GM21390 (cell line): ENCODE measurements around the gene SIGLEC12.
"Not testable (repeated sequence)": the region's sequence is repeated elsewhere in the genome, so short reads cannot be mapped to it uniquely, and the experiment has no call there.

Experiments used
- ATAC-seq: cut with Tn5 transposase; IDR thresholded peaks from one replicate; pipeline ENCODE4 v1.9.1; 2021; ENCODE audit not compliant: unreplicated experiment

Gene SIGLEC12

DNA sequence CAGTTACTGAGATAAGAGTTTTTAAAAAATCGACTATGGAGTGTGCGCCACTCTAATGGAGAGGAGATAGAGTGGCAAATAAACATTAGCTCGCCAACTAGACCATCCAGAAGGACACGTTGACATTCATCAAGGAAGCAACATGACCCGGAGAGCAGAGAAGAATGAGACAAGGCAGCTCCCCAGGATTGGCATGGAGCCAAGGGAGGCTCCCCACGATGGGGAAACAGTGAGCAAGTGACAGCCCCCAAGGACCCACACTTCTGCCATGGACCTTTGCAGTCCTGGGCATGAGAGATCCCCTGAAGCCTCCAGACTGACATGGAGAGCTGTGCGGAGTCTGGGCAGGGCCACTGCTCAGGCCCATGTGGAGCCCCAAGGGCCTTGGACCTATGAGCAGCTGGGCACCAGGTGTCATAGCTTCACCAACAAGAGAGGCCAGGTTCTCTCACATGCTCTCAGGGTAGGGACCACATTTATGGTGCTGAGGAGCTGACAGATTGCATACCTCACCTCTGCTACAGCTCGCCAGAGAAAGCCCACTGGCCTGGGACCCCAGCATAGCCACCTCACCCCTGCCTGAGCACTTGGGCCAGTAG is 23.2 kb upstream of the SIGLEC12 start:
- no peak for ATAC-seq

DNA sequence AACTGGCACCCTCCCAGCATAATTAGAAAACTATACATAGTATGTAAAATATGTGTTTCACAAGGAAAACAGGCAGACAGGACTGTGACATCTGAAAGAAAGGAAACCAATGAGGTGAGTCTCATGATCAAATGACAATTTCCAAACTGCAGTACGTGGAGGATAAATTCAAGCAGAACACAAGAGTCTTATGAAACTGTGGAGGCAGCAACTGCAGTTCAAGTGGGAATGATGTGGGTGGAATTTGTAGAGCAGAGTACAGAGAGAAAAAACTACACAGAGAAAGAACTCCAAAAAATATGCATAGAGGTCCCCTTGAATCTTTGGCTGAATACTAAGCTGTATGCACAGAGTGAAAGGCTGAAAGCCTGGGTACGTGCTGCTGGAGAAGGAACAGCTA is 20.2 kb upstream of the SIGLEC12 start:
- ATAC-seq = no peak

DNA sequence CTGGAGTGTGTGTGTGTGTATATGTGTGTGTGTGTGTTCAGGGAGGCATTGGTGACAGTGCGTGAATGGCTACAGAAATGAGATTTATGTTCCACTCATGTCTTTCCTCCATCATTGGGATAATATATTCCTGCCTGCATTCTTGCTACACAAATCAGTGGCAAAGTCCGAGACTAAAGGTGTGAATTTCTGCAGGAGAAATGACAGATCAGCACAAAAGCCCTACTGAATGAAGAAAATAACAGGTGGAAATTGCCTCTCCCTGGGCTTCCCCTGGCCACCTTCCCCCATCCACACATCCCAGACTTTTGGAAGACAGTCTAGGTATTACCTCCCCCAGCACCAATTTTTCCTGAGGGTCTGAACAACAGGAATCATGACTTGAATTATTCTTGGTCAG is 19.8 kb upstream of the SIGLEC12 start:
- no peak for ATAC-seq

DNA sequence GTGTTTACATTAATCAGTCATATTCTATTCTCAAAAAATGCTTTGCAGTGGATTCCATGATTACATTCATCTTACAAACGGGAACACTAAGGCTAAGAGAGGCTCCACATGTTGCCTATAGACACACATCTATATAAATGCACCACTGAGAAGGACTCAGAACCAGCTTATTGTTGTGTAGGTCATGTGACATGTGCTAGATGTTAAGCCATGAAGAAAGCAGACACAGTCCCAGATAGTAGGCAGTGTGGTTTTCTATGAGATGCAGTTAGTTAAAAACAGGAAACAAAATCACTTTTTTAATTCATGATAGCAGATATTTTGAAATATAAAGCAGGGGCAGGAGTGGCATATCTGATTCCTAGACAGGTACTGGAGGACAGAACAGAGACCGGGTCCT is 19.1 kb upstream of the SIGLEC12 start:
- ATAC-seq = no peak

DNA sequence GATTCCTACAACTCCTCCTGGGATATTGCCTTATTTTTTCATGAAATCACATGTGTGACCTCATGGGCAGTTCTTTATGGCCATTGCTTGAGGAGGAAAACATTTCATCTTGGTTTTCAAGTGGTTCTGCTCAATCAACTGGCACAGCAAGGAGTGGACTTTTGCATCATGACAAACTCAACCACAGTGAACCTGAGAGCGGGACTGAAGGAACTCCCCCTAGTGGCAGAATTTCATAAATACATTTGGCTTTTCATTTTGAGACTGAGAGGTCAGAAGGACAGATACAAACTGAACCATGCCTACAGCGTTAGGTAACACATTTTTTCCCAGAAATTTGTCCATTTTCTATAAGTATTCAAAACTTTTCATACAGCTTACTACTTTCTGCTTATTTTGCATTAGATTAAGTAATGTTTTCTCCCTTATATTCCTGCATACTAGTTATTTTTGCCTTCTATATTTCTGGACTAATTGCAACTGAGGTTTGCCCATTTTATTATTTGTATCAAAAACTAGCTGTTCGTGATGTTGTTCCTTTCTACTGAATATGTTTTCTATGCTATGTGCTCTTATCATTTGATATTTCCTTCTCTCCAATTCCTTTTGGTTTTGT is 13.4 kb upstream of the SIGLEC12 start:
- ATAC-seq = no peak

DNA sequence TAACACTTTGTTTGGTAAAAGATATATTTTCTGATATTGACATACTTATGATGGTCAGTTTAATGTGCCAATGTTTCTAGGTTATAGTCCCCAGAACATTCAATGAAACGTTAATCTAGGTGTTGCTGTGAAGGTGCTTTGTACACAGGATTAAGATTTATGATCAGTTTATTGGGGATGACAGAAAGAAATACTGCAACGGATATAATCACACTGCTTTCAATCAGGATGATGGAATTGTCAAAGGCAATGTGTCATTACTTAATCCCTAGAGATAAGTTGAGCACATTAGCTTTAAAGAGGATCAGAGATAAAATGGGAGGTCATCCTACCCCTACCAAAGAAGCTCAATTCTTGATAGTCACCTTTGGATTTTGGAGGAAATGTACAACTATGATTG is 12.4 kb upstream of the SIGLEC12 start:
- ATAC-seq = no peak

DNA sequence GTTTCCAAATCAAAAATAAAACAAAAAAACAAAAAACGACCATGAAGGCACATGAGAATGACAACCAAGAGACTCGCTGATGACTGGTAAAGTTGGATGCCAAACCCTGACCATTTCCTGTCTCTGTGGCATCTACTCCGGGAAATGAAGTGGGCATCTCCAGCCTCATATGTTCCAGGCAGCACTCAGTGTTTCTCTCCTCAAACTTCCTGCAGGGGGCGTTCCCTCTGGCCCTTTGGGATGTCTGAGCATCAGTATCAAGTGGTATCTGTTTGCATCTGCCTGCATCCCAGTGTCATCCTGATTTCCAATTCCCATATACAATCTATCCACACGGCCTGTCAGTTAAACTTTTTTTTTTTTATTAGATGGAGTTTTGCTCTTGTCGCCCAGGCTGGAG is 9.8 kb upstream of the SIGLEC12 start:
- ATAC-seq = no peak

DNA sequence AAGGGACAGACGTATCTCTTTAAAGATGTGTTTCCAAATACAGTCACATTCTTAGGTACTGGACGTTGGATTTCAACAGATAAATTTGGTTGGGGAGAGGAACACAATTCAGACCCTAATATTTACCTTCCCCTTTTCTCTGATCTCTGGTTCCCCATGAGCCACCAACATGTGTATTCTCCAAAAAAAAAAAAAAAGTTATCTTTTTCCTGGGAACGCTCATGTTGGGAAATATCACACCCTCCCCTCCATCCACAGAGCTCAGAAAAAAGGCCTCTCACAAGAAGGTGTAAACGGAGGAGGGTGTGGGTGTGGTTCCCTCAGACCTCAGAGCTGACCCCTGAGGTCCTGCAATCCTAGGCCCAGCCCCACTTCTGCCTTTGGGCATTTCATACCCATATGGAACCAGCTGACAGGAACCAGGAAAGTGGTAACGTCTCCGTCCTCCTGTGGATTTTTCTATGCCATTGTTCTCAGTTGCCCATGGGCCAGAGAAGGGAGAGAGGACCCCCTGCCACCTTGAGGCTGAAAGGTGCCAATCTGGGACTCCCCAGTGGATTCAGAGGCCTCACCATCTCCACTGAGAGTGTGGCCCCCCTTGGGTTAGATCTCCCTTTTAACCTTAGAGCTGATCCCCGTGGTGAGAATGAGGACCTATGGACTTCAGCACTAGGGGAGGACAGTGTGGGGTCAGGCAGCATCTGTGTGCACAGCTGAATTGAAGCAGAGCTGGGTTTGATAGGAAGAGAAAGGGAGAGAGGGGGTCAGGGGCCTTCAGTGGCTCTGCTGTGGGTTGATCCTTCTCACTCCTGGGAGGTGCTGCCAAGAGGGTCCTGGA is 8.4 kb upstream of the SIGLEC12 start:
- ATAC-seq = no peak

DNA sequence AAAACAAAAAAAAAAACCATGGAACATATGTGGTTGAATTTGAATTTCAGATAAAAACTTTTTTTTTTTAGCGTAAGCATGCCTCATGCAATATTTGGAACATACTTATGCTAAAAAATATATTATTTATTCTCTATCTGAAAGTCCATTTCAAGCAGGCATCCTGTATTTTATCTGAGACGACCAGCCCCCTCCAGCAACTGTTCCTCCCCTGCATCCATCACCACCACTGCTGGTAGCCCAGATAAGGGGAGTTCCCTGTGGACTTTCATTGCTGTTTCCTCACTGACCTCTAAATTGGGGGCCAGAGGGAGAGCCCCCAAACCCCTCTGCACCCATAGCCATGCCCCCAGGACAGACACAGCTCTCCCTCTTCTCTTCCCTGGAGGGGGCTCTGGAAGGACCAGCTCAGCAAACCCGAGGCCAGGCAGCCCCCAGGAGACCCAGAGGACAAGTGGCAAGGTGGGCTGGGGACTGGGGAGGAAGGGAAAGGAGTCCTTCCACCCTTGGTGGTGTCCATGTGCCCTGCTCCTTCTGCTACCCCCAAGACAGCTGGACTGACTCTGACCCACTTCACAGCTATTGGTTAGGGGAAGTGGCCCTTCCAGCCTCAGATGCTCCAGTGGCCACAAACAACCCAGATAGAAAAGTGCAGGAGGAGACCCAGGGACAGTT is 6.6 kb upstream of the SIGLEC12 start:
- no peak for ATAC-seq

DNA sequence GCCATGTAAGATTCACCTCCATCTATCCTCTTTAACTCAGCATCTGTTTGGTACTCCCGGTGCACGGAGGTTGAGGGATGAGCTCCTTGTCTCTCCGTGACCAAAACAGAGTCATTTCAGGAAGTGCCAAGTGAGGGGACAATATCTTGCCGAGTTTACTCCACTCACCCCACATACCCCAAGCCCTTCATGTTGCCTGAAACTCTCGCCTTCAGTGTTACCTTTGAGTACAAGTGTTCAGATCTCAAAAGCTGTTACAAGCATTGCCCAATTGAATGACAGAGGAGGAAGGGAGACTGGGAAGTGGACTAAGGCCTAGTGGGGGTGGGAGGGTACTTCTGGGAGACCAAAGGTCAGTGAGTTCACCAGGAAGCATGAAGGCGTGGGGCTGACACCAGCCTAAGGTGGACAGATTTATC is 6.0 kb upstream of the SIGLEC12 start:
- ATAC-seq = no peak

DNA sequence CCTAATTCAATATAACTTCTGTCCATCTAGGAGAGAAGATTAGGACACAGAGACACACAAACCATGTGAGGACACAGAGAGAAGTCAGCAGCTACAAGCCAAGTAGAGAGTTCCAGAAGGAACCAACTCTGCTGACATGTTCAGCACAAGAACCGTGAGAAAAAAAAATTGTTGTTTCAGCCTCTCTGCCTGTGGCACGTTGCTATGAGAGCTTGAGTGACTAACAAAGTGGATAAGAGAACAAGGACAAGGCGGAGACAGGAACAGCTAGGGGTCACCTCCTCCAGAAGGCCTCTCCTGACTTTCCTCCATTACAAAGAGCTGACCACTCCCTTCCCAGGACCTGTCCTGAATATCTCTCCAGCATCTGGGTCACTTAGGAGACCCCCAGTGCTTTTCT is 5.6 kb upstream of the SIGLEC12 start:
- ATAC-seq = no peak

DNA sequence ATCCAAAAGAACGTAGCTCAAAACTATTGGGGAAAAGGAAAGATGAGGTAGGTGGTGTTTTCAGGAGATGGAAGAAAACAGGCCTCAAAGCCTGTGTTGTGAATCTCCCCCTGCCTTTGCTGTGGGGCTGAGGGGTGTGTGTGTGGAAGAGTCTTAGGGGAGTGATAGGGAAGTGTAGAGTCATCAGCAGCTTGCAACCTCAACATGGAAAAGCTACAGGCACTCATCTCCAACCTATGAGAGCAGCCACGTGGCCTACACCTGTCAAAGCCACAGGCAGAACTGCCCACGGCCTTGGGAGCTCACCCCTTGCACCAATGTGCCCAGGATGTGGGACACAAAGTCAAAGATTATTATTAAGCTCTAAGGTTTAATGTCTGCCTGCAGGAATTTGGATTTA is 4.3 kb upstream of the SIGLEC12 start:
- ATAC-seq = no peak

DNA sequence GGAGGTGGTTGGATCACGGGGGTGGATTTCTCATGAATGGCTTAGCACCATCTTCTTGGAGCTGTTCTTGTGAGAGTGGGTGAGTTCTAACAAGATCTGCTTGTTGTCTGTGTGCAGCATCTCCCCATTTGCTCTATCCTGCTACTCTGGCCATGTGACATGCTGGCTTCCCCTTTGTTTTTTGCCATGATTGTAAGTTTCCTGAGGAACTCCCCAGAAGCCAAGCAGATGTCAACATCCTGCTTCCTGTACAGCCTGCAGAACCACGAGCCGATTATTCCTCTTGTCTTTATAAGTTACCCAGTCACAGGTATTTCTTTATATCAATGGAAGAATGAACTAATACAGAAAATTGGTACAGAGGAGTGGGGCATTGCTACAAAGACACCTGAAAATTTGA is 2.3 kb upstream of the SIGLEC12 start:
- no peak for ATAC-seq

DNA sequence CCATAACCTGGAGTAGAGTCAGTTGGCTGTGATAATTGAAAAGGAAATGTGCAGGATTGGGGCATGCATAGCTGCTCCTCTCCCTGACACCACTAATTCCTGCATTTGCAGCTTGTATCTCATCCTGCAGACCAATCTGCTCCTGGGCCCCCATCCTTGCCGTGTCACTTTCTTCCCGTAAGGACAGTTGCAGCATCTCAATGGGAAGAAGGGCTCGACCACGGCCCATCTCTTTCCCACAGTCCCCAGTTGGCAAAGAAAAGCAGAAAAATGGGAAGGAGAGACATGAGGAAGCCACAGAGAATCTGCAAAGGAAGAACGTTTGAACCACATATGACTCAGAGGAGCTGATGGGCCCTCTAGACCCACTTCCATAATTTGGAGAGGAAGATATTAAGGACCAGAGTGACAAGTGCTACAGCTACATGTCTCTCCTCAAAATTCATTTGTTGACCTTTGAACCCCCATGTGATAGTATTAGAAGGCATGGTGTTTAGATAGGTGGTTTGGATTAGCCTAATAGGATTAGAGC is 1.8 kb upstream of the SIGLEC12 start:
- no peak for ATAC-seq

DNA sequence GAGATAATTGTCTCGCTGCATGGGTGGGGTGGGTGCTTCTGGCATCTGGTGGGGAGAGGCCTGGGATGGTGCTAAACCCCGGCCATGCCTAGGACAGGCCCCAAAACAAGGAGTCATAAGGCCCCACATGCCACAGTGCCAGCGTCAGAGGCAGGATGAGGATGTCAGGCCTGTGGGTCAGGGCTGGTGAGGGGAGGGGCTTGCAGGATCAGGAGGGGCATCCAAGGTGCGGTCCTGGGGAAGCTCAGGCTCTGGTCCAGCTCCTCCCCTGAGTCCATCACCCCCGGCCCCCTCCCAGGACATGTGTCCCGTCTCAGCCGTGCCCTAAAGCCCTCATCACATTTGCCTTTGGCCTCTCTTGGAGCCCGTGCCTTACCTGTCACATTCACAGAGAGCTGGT is 669 bp downstream of the SIGLEC12 start:
- ATAC-seq = not testable (repeated sequence)

DNA sequence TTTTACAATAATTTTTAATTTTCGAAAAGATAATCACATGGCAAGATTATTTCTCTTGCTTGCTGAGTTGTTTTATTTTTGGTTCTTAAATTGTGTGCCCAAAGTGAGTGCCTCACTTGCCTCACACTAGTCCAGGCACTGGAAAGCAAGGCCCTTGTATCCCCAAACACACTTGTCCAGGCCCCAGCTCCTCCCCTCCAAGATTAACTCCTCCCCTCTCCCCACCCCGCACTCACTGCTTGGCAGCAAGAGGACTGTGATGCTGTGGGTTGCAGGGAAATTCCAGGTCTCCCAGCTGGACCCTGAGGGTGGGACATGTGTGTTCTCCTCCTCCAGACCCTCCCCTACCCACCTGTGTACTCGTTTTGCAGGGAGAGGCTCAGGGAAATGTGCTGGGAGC is 3.9 kb downstream of the SIGLEC12 start:
- ATAC-seq = no peak

DNA sequence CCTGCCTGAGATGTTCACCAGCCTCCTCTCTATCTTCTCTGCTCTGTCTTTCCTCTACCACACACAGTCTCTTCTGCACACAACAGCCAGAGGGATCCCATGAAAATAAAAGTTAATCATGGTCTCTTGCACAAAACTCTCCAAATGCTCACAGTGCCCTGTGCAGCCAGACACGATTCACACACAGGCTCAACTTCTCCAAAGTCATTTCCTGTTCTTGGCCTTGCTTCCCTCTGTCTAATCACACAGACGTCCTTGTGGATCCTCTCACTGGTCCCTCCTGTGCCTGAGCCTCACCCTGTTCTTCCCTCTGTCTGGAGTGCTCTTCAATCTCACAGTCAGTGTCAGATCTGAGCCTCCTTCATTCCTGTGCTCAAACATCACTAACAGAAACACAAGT is 7.8 kb downstream of the SIGLEC12 start:
- ATAC-seq = no peak

DNA sequence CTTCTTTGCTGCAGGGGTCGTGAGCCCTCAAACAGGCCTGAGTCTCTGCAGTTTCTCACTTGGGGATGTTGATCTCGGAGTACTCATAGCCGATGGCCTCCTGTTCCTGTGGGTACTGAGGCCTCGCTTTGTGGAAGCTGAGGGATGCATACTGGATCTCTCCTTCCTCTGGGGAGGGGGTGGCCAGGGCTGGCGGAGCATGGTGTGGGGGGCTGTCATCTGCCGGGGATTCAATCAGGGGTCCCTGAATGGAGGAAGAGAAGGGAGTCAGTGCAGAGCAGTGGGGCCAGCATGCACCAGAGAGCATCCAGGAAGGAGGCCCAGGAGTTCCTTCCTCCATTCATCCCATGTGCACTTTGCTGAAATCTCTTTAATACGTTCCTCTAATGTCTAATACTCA is 10.0 kb downstream of the SIGLEC12 start:
- no peak for ATAC-seq

DNA sequence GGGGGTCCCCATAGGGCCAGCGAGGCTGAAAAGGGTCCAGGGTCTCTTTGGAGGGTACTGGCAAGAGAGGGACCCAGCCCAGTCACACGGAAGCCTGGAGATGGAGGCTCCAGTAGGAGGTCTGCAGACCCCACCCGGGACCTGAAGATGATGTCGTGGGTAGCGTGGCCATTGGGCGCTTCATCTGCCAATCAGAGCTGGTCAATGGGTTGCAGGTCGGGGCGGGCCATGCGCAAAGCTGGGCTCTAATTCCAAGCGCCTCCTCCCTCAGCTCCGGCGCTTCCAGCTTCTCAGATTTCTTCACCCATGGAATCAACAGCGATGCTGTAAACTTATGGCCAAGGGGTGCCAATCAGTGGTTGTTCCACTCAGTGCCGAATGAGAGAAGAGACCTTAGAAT is 10.9 kb downstream of the SIGLEC12 start:
- ATAC-seq = no peak

DNA sequence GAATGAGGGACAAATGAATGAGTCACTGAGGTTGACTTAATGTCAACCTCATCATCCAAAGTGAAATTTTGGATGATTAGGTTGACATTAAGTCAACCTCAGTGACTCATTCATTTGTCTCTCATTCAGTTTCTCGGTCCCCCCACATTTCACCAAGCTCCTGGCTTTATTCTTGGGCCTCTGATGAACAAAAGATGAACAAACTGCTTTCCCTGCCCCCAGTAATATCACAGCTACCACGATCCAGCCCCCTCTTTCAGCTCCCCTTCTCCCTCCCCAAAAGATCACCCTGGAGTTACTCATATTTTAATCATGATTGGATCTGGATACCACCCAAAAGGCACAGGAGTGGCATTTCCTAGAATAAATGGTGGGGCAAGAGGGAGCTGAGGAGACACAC is 12.5 kb downstream of the SIGLEC12 start:
- ATAC-seq = no peak

DNA sequence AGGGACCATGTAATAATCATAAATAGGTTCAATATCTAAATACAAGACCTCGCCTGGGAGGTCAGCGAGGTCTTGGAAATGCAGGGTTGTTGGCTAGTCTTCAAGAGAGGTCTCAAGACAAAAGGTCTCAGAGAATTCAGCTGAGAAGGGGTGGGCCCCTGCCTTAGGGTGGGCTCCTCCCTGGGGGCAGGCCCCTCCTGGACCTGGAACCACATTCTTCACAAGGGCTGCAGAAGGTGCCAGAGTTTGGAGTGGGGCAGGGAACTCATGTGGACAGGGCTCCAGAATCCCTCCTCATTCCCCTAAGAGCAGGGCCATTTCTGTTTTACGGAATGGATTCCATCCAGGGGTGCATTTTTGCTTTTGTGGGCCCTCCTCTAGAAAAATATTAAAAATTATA is 13.1 kb downstream of the SIGLEC12 start:
- ATAC-seq = no peak
